Measurements from ENCODE around the gene NPTX2.

NPTX2 gene

DNA sequence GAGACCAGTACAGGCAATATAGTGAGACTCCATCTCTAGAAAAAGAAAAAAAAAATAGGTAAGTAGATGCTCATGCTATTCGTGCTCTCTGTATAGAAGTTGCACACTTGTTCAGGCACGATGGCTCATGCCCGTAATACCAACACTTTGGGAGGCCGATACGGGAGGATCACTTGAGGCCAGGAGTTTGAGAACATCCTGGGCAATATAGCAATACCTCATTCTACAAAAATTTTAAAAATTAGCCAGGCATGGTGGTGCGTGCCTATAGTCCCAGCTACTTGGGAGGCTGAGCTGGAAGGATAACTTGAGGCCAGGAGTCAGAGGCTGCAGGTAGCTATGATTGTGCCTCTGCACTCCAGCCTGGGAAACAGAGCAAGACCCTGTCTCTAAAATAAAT lies 17.2 kb upstream of the NPTX2 start:
- H3K27me3 Mint-ChIP-seq, result no peaks in the 10 kb centered on the region
- no peaks in the 10 kb centered on the region for H3K9me3 Mint-ChIP-seq
- no peak for DNase-seq
- CTCF ChIA-PET, result no interaction called here
- no peaks in the 10 kb centered on the region for H3K36me3 Mint-ChIP-seq
- no peak overlapping the region for H3K27ac Mint-ChIP-seq
- H3K4me1 Mint-ChIP-seq, result no peaks in the 10 kb centered on the region
- no peak overlapping the region for H3K4me3 Mint-ChIP-seq

DNA sequence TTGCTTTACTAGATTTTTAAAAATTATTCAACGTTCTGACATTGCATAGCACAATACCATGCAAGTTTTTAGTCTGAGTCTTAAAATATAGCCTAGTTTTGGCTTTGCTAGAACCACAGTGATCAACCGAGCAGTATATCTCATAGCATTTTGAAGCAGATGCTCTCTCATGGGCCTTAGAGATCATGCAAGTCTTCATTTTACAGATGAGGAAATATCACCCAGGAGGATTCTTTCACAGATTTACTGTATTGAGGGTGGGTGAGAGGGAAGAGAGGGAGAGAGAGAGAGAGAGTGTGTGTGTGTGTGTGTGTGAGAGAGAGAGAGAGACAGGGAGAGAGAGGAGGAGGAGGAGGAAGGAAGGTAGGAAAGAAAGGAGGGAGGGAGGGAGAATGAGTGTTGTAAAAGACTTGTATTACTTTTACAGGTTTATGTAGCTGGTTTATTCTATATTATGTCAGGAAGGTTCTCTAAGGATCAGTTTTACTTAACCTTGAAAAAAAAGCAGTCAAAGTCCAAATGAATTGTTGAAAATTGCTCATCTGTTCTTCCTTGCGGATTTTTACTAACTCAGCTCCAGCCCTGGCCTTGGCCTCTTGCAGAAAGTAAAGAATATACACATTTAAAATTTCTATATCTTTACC lies 14.2 kb upstream of the NPTX2 start:
- Mint-ChIP-seq H3K4me1 (no peaks in the 10 kb centered on the region), H3K36me3 (no peaks in the 10 kb centered on the region), H3K9me3 (no peaks in the 10 kb centered on the region), H3K27ac (no peak overlapping the region), H3K27me3 (no peaks in the 10 kb centered on the region), H3K4me3 (no peak overlapping the region)
- CTCF ChIA-PET, result no interaction called here
- no peak for DNase-seq

DNA sequence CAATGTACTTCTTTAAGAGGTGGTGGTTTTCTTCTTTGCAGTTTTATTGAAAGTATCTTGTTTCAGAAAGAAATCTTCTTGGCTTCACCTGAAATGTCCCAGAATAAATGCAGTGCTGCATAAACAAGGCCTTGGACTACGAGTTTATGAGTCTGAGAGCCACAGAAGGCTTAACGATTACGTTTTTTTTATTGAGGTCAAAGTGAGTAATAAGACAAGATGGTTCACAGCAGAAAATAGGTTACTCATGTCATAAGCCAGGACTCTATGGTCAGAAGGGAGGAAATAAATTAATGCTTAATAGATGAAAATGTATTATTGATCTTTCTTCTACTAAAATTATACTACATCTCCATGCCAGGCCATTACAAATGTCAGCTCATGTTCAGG lies 13.7 kb upstream of the NPTX2 start:
- Mint-ChIP-seq H3K27me3 (no peaks in the 10 kb centered on the region), H3K4me1 (no peaks in the 10 kb centered on the region), H3K36me3 (no peaks in the 10 kb centered on the region), H3K9me3 (no peaks in the 10 kb centered on the region), H3K4me3 (no peak overlapping the region), H3K27ac (no peak overlapping the region)
- no peak for DNase-seq
- CTCF ChIA-PET, result no interaction called here

DNA sequence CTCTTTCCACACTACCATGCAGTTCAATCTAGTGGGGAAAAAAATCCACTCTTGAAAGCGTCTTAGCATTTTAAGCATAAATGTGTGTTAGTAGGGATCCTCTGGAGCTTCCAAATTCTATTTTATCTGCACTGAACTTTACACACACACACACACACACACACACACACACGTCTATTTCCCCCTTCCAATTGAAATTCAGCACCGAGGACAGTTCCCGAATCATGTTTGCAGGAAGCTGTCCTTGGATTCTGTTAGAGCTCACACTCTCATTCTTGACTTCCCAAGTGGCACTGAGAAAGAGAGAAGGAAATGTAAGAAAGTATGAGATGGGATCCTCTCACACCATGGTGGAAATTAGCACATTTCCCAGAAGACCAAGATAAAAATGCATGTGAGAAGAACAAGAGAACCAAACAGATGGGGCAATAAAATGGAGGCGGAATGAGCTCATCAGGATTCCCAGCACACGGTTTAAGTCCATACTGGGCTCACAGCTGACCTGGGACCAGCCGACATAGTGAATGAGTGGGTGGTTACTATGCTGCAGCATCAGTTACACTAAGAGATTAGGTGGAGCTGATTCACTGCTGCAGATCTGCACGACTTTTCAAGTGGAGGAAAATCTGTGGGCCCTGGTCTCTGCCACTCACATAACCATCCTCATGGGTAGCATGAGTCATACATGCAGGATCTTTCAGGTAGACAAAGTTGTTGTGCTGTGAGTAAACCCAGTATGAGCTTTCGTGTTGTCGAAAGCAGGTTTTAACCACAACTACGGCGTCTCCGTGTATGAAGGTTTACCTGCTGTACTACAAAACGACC lies 3.3 kb upstream of the NPTX2 start:
- H3K36me3 Mint-ChIP-seq, result no peaks in the 10 kb centered on the region
- H3K4me3 Mint-ChIP-seq, result no peak overlapping the region
- H3K27me3 Mint-ChIP-seq, result peaks cover 43% of the 10 kb centered on the region
- H3K4me1 Mint-ChIP-seq, result no peaks in the 10 kb centered on the region
- peaks cover 2% of the 10 kb centered on the region for H3K9me3 Mint-ChIP-seq
- CTCF ChIA-PET, result no interaction called here
- DNase-seq, result no peak
- no peak overlapping the region for H3K27ac Mint-ChIP-seq

DNA sequence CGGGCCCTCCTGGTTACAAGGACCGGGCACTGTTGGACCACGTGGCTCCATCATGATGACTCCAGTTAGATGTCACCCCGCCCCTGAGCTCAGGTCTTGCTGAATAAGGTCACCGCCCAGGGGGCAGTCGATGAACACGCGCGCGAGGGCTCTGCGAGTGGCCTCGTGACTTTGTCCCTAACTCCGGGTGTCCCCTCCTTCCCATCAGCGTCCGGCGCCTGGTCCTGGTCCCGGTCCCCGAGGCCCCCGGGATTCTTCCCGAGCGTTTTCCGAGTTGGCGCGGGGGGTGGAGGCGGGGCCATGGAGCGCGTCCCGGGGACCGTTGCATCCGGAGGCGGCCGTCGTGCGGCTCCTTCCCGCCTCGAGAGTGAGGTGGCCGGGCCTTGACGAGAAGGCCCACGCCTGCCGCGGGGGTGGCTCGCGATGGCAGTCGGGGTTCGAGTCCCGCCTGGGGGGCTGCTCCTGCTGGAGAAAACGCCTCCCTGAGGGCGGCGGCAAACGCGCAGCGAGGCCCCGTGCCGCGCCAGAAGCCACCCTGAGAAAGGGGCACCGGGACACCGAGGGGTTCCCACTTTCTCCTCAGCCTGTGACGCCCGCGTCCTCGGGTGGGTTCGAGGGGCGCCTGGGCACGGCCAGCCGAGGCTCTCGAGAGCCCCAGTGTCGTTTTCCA lies 569 bp upstream of the NPTX2 start:
- CTCF ChIA-PET, result no interaction called here
- no peaks in the 10 kb centered on the region for H3K4me1 Mint-ChIP-seq
- H3K36me3 Mint-ChIP-seq, result no peaks in the 10 kb centered on the region
- H3K9me3 Mint-ChIP-seq, result peaks cover 2% of the 10 kb centered on the region
- no peak overlapping the region for H3K4me3 Mint-ChIP-seq
- peaks cover 64% of the 10 kb centered on the region for H3K27me3 Mint-ChIP-seq
- no peak overlapping the region for H3K27ac Mint-ChIP-seq
- DNase-seq, result no peak

DNA sequence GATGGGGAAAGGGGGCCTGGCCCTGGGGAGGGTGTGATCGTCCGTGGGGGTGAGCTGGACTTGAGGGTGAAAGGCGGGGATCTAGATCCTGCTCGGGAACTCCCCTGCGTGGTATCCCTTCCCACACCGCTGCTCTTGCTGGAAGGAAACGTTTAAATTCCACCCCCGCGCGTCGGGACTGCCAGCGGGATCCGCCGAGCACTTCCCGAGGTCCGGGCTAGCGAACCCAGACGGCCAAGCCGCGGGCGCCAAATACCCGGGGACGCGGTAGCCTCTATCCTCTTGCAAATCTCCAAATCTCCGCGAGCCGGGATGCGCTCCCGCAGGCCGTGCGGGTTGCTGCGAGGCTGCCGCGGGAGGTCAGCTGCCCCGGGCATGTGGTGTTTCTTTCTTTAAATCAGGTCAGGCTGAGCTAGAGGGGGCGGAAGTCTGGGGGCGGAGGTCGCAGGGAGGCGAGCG lies 904 bp downstream of the NPTX2 start:
- Mint-ChIP-seq H3K9me3 (peaks cover 2% of the 10 kb centered on the region), H3K4me3 (no peak overlapping the region), H3K36me3 (no peaks in the 10 kb centered on the region), H3K27me3 (peaks cover 62% of the 10 kb centered on the region), H3K27ac (peak overlapping the region; percentile 7), H3K4me1 (no peaks in the 10 kb centered on the region)
- CTCF ChIA-PET, result no interaction called here
- DNase-seq, result no peak

DNA sequence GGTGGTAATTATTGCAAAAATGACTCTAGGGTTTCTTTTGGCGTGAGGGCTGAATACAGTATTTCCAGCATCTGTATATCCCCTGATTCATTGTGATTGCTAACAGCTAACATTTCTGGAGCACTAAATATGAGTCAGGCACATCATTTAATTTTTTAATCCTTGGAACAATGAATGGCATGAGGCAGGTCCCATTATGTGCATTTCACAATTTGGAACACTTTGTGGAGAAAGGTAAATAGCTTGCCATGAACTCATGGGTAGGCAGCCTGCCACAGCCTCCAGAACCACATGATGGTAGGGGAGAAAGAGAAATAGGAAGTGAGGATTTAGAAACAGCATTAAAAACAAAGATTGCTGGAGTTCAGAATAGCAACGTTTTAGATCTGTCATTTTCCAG lies 1.7 kb downstream of the NPTX2 start:
- Mint-ChIP-seq H3K36me3 (no peaks in the 10 kb centered on the region), H3K9me3 (no peaks in the 10 kb centered on the region), H3K27me3 (peaks cover 59% of the 10 kb centered on the region), H3K27ac (no peak overlapping the region), H3K4me1 (no peaks in the 10 kb centered on the region), H3K4me3 (no peak overlapping the region)
- no peak for DNase-seq
- CTCF ChIA-PET, result no interaction called here

DNA sequence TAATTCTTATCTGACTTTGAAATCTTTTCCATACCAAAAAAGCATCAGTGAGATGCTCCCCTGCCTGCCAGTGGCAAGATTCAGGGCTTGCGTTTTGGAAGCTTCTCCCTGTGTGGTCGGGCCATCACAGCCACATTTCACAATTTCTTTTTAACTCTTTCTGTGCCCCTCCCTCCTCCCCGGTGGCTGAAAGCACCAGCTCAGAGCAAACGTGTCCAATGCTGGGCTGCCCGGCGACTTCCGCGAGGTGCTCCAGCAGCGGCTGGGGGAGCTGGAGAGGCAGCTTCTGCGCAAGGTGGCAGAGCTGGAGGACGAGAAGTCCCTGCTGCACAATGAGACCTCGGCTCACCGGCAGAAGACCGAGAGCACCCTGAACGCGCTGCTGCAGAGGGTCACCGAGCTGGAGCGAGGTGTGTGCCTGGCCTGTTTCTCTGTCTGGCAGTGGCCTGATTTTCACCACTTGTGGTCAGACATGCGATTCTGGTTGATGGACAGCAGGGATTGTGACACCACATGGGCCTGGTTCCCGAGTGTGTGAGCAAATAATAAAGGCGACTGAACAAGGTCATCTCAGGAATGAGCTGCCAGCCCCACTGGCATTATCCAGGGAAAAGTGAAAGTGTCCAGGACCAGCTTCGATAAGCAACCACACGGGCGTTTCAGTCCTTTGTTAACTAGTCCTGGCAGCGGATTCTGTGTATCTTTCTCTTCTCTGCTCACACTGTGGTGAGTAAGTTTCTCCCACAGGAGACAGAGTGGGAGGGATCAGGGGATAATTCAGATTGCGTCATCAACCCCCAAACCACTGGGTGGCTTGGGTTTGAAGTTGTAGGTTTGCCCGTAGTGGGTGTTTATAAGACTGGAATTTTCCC lies 2.6 kb downstream of the NPTX2 start:
- Mint-ChIP-seq H3K36me3 (no peaks in the 10 kb centered on the region), H3K4me1 (no peaks in the 10 kb centered on the region), H3K27me3 (peaks cover 58% of the 10 kb centered on the region), H3K4me3 (no peak overlapping the region), H3K27ac (no peak overlapping the region), H3K9me3 (no peaks in the 10 kb centered on the region)
- CTCF ChIA-PET, result no interaction called here
- DNase-seq, result no peak

DNA sequence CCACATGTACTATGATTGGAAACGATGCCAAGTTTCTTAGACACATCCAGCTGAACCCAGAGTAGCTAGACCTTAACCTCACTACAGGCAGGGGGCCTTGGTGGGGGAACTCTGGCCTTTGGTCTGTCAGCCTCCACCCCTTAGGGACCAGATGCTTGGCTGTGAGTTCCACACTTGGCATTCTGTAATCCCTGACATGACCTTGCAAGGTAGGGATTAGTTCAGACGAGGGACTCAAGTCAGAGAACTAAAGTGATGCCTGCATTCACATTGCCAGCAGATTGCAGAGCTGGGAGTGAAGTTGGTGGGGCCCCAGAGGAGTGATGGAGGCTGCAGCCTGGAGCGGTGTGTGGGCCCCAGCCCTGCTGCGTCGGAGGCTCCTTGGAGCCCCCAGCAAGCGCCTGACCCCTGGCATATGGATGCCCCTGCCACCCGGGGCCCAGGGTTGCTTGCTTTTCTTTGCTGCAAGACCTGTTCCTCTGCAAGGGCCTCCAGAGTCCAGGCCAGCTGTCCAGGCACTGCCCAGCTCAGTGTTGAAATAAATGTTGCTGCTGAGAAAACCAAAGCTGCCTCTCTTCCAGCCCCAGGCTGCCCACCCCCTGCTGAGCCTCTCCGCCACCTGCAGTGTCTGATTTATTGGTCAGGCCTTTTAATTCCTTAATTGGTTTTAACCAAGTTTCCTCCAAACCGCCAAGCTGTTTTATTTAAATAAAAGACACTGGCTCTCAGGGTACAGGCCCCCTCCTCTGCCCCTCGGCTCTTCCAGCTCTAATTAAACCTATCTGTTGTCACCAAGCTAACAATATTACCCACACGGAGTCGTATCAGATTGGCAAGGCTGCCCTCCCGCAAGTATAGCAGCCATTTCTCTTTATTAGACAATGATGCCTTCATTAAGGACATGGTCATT lies 4.7 kb downstream of the NPTX2 start:
- Mint-ChIP-seq H3K27me3 (peaks cover 43% of the 10 kb centered on the region), H3K27ac (no peak overlapping the region), H3K9me3 (no peaks in the 10 kb centered on the region), H3K36me3 (no peaks in the 10 kb centered on the region), H3K4me3 (no peak overlapping the region), H3K4me1 (no peaks in the 10 kb centered on the region)
- no peak for DNase-seq
- CTCF ChIA-PET, result no interaction called here

DNA sequence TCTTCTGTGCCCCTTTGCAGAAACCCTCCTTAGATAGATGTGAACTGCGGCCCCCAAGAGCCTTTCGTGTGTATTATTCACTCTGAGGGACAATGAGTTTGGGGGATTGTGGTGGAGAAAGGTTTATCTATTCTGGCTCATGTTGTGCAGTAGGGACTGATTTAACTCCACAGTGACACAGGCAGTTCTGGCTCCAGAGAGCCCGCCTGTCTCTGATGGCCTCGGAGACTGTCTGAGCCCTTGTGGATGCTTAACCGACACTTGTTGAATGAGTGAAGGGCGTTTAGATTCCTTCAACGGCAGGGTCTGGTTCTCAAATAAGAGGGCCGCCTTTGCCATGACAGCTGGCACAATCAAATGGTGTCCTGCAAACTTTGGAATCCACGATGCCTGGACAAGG lies 5.8 kb downstream of the NPTX2 start:
- H3K27ac Mint-ChIP-seq, result no peak overlapping the region
- no peaks in the 10 kb centered on the region for H3K4me1 Mint-ChIP-seq
- H3K36me3 Mint-ChIP-seq, result no peaks in the 10 kb centered on the region
- CTCF ChIA-PET, result no interaction called here
- H3K27me3 Mint-ChIP-seq, result peaks cover 32% of the 10 kb centered on the region
- H3K4me3 Mint-ChIP-seq, result no peak overlapping the region
- DNase-seq, result no peak
- H3K9me3 Mint-ChIP-seq, result no peaks in the 10 kb centered on the region

DNA sequence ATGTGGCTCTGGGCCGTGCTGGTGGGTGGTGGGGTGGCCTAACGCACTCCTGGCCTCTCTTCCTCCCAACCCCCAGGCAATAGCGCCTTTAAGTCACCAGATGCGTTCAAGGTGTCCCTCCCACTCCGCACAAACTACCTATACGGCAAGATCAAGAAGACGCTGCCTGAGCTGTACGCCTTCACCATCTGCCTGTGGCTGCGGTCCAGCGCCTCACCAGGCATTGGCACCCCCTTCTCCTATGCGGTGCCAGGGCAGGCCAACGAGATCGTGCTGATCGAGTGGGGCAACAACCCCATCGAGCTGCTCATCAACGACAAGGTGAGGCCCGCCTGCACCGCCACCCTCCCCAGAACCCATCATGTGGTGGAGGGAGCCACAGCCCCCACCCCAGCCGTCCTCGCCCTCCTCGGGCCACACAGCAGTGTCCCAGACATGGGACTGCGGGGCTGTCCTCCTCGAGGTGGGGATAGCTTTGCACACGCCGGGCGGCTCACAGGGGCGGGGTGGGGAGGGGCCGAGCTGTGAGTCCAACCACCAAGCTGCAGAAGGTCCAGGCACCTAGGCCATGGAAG lies 7.8 kb downstream of the NPTX2 start:
- H3K9me3 Mint-ChIP-seq, result no peaks in the 10 kb centered on the region
- CTCF ChIA-PET, result no interaction called here
- H3K27me3 Mint-ChIP-seq, result peaks cover 23% of the 10 kb centered on the region
- no peak for DNase-seq
- no peak overlapping the region for H3K4me3 Mint-ChIP-seq
- peaks cover 3% of the 10 kb centered on the region for H3K4me1 Mint-ChIP-seq
- H3K36me3 Mint-ChIP-seq, result no peaks in the 10 kb centered on the region
- no peak overlapping the region for H3K27ac Mint-ChIP-seq

DNA sequence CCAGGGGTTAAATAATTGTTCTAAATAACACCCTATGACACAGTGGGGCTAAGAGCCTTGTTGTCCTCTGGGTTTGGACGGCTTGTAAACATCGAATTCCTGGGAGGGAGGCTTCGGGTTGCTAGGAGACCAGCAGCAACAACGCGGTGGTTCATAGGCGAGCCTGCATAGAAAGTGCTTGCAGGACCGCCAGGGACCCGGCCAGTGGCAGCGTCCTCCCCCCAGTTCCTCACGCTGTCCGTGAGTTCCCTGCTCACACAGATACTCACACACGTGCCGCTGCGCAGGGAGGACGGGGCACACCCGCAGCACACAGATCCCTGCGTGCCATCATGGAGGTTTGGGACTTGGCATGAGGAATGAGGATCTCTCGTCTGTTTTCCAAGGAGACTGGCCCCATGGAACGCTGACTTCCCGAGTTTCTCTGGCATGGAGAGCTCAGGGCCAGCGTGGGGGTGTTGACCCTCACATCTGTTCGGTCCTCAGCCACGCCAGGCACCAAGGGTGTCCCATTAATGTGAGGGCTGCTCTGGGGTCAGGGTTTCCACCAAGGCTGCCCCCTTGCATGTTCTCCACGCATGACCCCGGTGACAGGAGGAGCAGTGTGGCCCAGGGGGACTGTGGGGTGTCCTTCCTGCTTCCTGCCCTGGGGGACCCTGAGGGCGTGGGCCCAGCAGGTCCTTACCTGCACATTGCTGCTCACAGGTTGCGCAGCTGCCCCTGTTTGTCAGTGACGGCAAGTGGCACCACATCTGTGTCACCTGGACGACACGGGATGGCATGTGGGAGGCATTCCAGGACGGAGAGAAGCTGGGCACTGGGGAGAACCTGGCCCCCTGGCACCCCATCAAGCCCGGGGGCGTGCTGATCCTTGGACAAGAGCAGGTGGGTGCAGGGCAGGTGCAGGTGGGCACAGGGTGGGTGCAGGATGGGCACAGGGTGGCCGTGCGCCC lies 9.7 kb downstream of the NPTX2 start:
- no peak overlapping the region for H3K27ac Mint-ChIP-seq
- peaks cover 3% of the 10 kb centered on the region for H3K4me1 Mint-ChIP-seq
- H3K27me3 Mint-ChIP-seq, result peaks cover 11% of the 10 kb centered on the region
- DNase-seq, result no peak
- H3K4me3 Mint-ChIP-seq, result no peak overlapping the region
- H3K36me3 Mint-ChIP-seq, result no peaks in the 10 kb centered on the region
- CTCF ChIA-PET, result no interaction called here
- H3K9me3 Mint-ChIP-seq, result peaks cover under 1% of the 10 kb centered on the region

All from activated naive CD4-positive, alpha-beta T cell treated with anti-CD3 and anti-CD28 coated beads, Interleukin-2, amount 10 ng/mL, durations not matched to agents 7 days and 5 days (primary cell).